HG03045 (cell line): ENCODE measurements around the gene TOM1.
"Not testable (repeated sequence)": the region's sequence is repeated elsewhere in the genome, so short reads cannot be mapped to it uniquely, and the experiment has no call there.

ENCODE experiments used
- ATAC-seq: cut with Tn5 transposase; IDR thresholded peaks from one replicate; pipeline ENCODE4 v1.9.1; 2021; ENCODE audit warnings: mild to moderate bottlenecking, moderate library complexity; ENCODE audit not compliant: unreplicated experiment

Gene TOM1

GRCh38 chr22:35393116-35394010 is 93.7 kb downstream of the TOM1 start:
- no peak for ATAC-seq

GRCh38 chr22:35394011-35394312 is 94.3 kb downstream of the TOM1 start:
- no peak for ATAC-seq

- no peak for ATAC-seq
Measured at GRCh38 chr22:35394810-35395563, 95.3 kb downstream of the TOM1 start.

- ATAC-seq: not testable (repeated sequence)
Measured at GRCh38 chr22:35396622-35397021, 96.9 kb downstream of the TOM1 start.

GRCh38 chr22:35397095-35397904 is 97.6 kb downstream of the TOM1 start:
- ATAC-seq: no peak
